GM19099 (cell line): ENCODE results near the gene PPTC7.

ENCODE experiments used
- POLR2A ChIP-seq: IDR thresholded peaks from 3 replicates; pipeline ENCODE4 v1.6.1; 2011; ENCODE audit warnings: low read depth; ENCODE audit not compliant: insufficient read length; ENCODE audit errors: extremely low read depth

The PPTC7 gene

DNA sequence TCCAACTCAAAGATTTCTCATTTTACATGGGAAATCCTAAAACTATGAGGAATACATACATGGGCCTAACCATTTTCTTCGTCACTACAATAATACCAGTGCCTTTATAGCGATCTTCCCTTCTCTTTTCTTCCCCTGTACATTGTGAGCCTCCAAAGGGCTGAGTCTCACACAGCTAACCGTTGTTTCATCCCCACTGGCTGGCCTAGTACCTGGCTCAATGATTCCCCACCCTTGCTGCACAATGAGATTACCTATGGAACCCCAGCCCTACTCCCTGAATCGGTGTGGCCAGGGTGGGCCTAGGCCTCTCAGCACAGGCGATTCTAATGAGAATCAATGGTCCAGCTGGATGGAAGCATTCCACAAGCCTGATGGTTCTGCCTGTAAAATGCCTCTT is 16.1 kb downstream of the PPTC7 start:
- no peak for TF ChIP-seq POLR2A

DNA sequence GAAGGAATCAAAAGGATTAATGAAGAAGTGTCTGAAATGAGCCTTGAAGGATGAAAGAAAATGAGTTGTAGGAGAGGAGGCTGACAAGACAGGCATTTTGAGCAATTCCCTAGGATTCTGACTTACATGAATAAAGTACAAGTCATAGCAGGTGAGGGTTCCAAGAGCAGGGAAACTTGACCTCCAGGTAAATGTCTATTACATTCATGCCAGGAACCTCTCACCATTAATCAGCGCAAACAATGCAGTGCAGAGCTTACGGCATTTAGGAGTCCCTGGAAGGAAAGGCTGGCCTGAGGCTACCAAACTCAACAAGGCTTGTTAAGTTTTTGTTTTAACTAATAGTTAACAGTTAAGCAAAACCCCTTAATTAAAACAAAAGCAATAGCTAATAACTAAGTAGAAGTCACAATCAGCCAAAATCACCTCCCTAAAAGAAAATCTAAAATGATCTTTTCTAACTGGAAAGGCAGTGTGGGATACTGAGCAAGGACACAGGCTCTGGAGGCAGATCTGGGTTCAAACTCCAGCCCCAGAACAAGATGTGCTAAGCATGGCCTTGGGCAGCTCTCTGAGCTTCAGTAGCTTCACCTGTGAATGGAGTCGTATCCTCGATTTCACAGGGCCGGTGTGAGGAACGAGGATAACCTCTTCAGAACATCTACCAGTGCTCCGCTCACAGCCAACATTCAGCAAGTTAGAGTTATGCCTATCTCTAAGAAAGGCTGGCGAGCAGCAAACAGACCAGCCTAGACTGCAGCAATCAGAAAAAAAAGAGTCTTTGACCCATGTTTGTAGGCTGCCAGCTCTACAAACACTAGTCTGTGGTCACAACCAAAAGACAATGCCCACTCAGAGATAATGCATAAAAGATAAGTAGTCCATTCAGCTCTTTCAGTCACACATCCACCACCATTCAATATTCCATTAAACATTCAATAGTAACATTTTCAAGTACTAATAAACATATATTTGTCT is 16.9 kb downstream of the PPTC7 start:
- TF ChIP-seq POLR2A, result no peak

DNA sequence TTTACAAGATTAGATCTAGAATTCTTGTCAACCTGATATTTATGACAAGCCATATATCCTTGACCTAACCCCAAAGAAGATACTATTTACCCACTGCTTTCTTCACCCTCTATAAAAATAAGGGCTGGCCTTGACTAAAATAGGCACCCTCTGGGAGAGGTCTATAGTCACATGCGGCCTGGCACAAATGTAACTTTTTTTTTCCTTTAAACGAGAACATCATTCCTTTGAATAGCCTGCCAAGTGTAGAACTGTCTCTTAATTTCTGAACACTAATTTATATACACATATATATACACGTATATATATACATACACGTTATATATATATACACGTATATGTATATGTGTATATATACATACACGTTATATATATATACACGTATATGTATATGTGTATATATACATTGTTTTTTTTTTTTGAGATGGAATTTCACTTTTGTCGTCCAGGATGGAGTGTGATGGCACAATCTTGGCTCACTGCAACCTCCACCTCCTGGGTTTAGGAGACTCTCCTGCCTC is 18.6 kb downstream of the PPTC7 start:
- no peak for TF ChIP-seq POLR2A

DNA sequence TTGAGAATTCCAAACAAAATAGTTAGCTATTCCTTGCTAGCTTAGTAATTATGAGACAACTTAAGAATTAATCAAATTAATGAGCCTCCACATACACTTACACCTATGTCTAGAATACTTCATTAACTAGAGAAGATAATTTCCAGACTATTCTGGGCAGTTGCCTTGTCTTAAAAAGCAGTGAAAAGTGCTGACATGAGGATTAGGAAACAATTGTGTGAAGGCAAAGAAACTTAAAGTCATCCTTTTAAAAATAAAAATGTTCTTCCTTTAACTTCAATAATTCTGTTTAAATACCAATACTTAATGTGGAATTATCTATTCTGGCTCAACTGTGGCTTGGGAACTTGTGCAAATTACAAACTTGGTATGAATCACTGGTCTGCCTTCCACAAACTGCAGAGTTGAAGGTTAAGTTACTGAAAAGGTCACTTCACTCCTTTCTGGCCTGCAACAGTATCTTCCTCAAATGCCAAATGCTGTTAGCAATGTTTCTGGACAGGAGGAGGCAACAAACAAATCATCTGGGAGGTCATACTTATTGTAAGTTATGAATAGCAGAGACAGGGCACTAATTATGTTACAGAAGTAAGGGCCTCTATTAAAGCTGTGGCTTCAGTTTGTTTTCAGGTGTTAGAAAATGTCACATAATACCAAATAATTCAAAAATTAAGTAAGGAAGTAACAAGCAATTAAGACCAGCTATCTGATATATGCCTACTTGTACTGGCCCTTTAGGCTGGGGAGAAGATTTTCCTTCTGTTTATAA is 19.2 kb downstream of the PPTC7 start:
- TF ChIP-seq POLR2A, result no peak

DNA sequence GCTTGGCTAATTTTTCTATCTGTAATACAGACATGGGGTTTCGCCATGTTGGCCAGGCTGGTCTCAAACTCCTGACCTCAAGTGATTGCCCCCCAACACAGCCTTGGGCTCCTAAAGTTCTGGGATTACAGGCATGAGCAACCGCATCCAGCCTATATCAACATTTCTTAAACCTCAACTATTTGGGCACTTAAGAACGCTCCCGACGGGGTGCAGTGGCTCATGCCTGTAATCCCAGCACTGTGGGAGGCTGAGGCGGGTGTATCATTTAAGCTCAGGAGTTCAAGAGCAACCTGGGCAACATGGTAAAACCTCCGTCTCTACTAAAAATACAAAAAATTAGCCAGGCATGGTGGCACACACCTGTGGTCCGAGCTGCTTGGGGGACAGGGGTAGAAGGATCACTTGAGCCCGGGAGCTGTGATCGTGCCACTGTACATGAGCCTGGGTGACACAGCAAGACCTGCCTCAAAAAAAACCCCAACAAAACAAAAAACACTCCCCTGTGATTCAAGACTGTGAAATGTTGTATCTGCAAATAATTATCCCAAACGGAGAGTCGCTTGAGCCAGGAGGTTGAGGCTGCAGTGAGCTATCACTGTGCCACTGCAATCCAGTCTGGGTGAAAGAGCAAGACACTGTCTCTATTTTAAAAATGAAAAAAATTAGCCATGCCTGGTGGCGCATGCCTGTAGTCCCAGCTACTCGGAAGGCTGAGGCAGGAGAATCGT is 21.5 kb downstream of the PPTC7 start:
- no peak for TF ChIP-seq POLR2A

DNA sequence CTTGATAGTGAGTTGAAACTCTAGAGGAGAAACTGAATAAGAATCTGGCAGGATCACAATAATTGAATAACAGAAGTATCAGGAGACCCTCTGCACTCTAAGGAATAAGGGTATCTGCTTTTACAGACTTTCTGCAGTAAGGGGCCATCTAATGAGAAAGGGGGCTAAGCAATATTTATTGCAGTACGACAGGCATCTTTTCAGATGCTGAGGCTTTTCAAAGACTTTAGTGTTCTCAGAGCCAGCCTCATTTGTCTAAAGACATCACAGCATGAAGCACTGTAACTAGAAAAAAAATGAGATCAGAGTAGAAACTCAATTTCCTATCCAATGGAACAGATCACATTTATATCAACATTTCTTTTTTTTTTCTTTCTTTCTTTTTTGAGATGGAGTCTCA is 22.2 kb downstream of the PPTC7 start:
- TF ChIP-seq POLR2A, result no peak

DNA sequence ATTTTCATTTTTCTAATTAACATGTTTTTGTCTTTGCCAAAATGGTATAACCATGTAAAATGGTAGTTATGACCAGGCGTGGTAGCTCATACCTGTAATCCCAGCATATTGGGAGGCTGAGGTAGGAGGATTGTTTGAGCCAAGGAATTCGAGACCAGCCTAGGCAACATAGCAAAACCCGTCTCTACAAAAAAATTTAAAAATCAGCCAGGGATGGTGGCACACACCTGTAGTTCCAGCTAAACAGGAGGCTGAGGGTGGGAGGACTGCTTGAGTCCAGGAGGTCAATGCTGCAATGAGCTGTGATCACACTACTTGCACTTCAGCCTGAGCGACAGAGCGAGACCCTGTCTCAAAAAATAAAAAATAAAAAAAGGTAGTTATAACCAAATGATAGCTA is 23.1 kb downstream of the PPTC7 start:
- TF ChIP-seq POLR2A, result no peak

DNA sequence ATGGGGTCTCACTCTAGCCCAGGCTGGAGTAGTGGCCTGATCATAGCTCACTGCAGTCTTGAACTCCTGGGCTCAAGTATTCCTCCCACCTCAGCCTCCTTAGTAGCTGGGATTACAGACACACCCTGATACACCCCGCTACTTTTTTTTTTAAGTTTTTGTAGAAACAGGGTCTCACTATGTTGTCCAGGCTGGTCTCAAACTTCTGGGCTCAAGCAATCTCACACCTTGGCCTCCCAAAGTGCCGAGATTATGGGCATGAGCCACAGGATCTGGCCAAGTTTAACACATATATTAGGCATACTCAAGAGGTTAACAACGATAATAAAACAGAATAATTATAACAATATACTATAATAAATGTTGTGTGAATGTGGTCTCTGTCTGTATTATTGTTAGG is 25.8 kb downstream of the PPTC7 start:
- TF ChIP-seq POLR2A, result no peak

DNA sequence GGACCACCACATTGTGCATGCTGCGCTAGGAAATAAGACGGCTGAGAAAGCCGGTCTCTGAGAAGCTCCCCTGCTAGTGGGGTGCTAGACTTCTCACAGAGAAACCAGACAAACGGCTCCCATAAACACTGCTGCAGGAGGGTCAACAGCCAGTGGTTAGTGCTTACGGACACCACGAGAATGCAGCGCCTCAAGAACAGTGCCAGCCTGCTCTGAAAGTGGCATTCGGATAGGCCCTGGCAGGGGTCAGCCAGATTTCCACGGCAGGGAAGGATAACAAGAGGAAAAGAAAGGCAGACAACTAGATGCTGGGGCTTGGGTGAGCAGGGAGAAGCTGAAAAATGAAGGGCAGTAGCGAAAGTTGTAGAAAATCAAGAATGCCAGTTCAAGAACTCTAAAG is 26.4 kb downstream of the PPTC7 start:
- TF ChIP-seq POLR2A, result no peak

DNA sequence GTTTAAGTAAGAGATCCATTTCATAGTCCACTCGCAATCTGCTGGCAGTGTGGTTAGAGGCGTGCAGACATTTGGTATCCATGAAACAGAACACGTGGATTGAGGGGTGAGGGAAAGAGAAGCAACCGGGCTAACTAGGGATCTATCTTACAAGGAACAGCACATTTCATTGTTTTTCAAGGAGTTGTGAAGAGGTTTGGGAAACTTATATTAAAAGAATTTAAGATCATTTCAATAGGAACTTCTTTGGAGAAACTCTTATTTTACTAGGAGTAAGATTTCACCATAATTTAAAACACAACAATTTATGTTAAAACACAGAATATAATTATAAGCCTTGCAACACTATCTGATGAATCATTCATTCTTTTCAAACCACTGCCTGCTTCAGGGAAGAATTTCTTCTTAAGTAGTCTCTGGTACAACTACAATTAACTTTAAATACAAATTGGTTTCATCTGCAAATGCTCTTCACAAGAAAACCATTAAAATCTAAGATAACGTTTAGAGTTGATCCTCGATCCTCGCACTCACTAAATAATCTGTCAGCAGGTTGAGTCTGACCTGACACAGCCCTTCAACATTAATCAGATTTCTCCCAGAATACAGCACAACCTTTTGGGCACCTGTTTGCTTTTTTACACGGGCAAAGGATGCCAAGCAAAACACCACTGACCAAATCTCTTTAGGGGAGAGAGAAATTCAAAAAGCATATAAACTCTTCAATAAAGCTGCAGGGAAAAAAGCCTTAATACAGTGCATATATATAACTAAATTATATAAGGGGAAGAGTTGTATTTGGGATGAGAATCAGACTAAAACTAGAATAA is 27.3 kb downstream of the PPTC7 start:
- no peak for TF ChIP-seq POLR2A

DNA sequence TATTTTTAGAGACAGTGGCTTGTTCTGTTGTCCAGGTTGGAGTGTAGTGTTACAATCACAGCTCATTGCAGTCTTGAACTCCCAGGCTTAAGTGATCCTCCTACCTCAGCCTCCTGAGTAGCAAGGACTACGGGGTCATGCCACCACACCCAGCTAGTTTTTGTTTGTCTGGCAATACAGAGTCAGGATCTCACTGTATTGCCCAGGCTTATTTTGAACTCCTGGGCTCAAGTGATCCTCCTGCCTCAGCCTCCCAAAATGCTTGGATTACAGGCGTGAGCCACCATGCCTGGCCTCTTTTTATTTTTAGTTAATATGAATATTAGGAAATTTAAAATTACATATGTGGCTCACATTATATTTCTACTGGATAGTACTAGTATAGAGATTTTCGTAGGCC is 28.9 kb downstream of the PPTC7 start:
- no peak for TF ChIP-seq POLR2A

DNA sequence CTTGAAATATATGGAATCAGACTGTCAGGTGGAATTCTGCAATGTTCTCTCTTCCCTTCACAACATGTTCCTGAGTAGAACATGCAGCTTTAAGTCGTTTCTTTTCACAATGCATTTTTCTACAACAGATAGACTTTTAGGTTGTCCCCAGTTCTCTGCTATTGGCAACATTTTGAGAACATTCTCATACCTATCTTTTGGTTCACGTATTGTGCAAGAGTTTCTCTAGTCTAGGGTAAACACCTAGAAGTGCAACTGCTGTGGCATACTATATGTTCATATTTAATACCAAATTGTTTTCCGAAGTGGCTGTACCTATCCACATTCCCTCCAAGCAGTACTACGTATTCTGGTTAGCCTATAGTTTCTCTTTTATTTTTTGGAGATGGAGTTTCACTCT is 32.1 kb downstream of the PPTC7 start:
- no peak for TF ChIP-seq POLR2A

DNA sequence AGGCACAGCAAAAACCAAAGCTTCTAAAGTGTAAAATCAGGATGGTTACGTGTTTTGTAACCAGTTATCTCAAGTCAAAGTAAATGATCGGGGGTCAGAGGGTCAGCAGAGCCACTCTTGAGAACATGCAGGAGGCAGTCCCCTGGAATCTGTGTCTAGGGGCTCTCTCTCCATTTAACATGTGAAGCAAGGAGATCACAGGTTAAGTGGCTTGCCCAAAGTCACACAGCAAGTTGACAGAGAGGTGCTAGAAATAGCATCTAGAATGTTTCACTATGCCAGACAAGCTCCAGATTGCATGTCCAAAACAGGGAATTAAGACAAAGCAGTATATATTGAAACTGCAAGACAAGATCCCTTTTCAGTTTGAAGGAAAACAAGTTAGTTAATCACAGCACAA is 33.4 kb downstream of the PPTC7 start:
- TF ChIP-seq POLR2A, result no peak

DNA sequence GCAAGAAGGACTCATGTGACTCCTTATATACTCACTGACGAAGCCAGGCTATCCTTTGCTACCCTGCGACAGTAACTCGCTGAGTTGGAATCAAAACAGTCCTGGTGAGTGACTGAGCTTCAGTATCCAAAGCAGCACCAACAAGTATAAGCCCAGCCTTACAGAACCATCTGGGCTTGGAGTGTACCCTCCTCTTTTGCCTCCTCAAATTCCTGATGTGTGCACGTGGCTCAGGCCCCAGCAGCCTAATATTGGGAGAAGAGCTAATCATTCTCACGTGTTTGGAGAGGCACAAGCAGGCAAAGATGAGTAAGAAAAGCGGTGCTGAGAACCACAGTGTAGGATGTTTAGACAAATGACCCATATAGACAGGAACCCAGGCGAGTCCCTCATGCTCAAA is 34.4 kb downstream of the PPTC7 start:
- no peak for TF ChIP-seq POLR2A
